CD4-positive, alpha-beta T cell treated with Interleukin-17A for 4 hours (primary cell): ENCODE data around the gene ANKRD33.

ENCODE experiments used
- DNase-seq: peaks from one replicate; pipeline ENCODE4 v3.0.0-alpha.2; 2020; ENCODE audit warnings: mixed read lengths

Gene ANKRD33

GRCh38 chr12:51862947-51863346 lies 25.0 kb upstream of the ANKRD33 start:
- DNase-seq, result no peak

- no peak for DNase-seq
These were observed 24.5 kb upstream of the ANKRD33 start for GRCh38 chr12:51863363-51863932.

- peak; percentile 20 for DNase-seq
These were observed 23.7 kb upstream of the ANKRD33 start for GRCh38 chr12:51863933-51864832.

GRCh38 chr12:51864833-51865670 lies 22.9 kb upstream of the ANKRD33 start:
- DNase-seq, result no peak

- DNase-seq, result no peak
These were observed 22.1 kb upstream of the ANKRD33 start for GRCh38 chr12:51865757-51866270.

- no peak for DNase-seq
These were observed 21.6 kb upstream of the ANKRD33 start for GRCh38 chr12:51866324-51866723.

- no peak for DNase-seq
These were observed 21.1 kb upstream of the ANKRD33 start for GRCh38 chr12:51866762-51867161.

- DNase-seq, result no peak
These were observed 20.5 kb upstream of the ANKRD33 start for GRCh38 chr12:51867371-51867770.

- no peak for DNase-seq
These were observed 20.0 kb upstream of the ANKRD33 start for GRCh38 chr12:51867796-51868428.

- no peak for DNase-seq
These were observed 18.9 kb upstream of the ANKRD33 start for GRCh38 chr12:51868821-51869495.

- no peak for DNase-seq
These were observed 18.4 kb upstream of the ANKRD33 start for GRCh38 chr12:51869496-51869865.

GRCh38 chr12:51869931-51870330 lies 18.0 kb upstream of the ANKRD33 start:
- no peak for DNase-seq

GRCh38 chr12:51870504-51870903 lies 17.4 kb upstream of the ANKRD33 start:
- DNase-seq, result no peak

GRCh38 chr12:51871126-51871525 lies 16.8 kb upstream of the ANKRD33 start:
- DNase-seq, result no peak

GRCh38 chr12:51871918-51872688 lies 15.8 kb upstream of the ANKRD33 start:
- DNase-seq, result no peak

- DNase-seq, result no peak
These were observed 15.3 kb upstream of the ANKRD33 start for GRCh38 chr12:51872689-51872981.

GRCh38 chr12:51873251-51873994 lies 14.5 kb upstream of the ANKRD33 start:
- no peak for DNase-seq

- no peak for DNase-seq
These were observed 13.9 kb upstream of the ANKRD33 start for GRCh38 chr12:51874000-51874399.

GRCh38 chr12:51874486-51874885 lies 13.4 kb upstream of the ANKRD33 start:
- no peak for DNase-seq

GRCh38 chr12:51879102-51879501 lies 8.8 kb upstream of the ANKRD33 start:
- no peak for DNase-seq

- DNase-seq, result no peak
These were observed 4.6 kb upstream of the ANKRD33 start for GRCh38 chr12:51883295-51883694.
